Raji (cell line): ENCODE measurements around the gene NAV3.

ENCODE experiments used
- POLR2A ChIP-seq: IDR thresholded peaks from 2 replicates; pipeline ENCODE4 v1.6.1; 2011; ENCODE audit warnings: low read depth, low read length, control low read depth; ENCODE audit not compliant: insufficient read depth

The NAV3 gene

DNA sequence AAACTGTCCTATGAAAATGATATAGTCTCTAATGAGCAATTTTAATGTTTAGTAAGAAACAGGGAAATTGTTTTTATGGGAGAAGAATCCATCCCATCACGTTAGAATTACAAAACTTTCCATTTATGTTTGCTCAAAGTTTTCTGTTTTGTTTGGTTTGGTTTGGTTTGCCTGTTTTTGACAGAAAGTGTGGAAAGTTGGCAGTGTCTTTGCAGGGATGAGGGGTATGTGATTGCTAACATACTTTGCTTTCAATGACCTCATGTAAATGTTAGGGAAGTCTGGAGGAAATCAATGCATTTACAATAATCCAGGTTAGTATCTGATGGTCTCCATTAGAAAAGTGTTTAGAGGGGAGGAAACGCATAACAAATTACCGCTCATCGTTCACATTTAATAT lies 12.3 kb upstream of the NAV3 start:
- TF ChIP-seq POLR2A = no peak

DNA sequence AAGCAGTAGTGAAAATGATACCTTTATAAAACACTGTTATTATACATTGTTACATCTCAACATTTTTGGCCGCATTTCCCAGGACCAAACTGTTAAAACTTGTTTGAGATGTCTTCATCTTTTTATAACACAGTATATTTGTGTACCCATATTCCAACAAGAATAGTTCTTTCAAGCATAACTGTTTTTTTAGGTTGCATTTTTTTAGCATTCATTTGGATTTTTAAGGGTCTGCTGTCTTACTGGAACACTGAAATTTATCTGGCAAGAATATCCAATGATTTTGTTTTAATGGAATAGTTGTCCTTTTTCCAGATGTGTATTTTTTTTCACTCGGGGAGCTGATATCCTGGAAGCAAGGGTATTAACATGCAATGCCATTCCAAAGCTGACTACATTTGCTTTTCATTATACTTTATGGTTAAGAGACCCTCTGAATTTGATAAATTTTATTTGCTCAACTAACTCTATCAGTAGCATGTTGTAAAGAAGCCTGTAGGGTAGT lies 8.9 kb upstream of the NAV3 start:
- no peak for TF ChIP-seq POLR2A

DNA sequence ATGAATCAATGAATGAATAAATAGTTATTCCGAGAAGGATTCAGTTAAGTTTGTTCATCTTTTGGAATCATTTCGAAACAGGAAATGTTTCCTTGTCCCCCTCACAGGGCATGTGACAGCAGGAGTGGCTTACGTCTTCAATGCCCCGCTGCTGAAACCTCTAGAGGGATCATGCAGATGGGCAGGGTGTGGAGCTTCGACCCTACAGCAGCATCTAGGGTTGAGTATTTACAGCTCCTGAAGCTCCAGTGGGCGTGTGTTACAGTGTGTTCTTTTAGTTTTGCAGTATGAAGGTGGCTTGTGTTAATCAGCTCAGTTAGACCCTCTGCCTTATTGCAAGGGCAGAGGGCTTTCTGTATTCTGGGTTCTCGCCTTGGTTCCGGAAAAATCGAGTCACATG lies 2.6 kb downstream of the NAV3 start:
- no peak for TF ChIP-seq POLR2A

DNA sequence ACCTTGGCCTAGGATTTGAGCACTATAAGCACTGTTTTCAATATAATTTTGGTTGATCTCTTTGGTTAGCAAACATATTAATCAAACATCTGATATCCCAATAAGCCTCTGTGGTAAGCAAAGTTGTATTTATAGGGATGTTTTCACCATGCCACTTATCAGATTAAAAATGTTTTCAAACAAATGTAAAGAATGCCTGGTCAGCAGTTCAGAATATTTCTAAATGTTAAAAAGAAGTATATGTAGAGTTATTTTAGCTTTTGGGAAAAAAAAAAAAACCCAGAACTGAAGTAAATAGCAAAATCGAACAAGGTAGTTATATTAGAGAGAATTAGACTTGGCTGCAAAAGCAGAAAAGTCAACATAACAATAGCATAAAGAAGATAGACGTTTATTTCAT lies 3.9 kb downstream of the NAV3 start:
- no peak for TF ChIP-seq POLR2A

DNA sequence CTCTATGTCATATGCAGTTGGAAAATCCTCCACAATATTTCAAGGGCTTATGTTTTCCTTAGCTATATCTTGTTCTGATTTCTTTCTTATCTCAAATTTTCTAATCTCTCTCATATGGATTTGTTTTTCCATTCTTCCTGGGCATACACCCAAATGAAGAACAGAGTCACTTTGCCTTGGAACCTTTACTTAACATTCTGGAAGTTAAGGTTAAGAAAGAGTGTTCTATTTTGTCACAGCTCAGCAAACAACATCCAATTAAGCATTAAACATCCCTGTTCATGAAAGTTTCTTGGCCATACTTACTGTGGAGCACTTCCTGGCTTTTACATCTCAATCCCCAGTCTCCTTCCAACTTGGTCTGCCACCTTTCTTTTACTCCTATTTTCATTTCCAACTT lies 5.3 kb downstream of the NAV3 start:
- TF ChIP-seq POLR2A = no peak

DNA sequence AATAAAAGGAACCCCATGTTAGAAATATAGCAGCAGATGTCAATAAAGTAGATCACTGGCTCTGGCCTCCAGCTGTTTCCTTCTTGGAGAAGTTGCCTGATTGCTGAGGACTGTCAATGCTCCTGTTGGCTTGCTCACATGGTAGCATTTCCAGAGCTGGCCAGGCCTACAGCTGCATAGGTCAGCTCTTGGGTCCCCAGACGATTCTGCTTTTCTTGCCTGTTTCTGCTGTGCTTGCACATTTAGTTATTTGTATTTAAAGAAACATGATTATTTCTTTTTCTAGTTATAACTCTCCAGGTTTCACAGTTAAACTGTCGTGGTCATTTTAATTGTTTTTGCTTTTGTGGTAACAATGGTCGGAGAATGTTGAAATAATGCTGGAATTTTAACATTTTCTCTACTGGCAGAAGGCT lies 7.2 kb downstream of the NAV3 start:
- TF ChIP-seq POLR2A = no peak

DNA sequence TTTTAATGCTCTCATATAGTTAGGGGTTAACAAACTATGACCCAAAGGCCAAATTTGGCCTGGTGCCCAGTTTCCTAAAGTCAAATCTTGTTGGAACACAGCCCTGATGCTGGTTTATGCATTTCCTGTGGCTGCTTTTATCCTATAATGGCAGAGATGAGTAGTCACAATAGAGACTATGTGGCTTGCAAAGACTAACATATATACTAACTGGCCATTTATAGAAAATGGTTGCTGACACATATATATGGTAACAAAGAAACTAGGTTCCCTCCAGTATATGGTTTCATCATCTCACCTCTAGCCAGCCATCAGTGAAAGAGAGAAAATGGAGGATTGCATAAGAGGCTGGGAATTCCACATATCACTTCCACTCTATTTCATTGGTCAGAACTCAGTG lies 10.8 kb downstream of the NAV3 start:
- no peak for TF ChIP-seq POLR2A

DNA sequence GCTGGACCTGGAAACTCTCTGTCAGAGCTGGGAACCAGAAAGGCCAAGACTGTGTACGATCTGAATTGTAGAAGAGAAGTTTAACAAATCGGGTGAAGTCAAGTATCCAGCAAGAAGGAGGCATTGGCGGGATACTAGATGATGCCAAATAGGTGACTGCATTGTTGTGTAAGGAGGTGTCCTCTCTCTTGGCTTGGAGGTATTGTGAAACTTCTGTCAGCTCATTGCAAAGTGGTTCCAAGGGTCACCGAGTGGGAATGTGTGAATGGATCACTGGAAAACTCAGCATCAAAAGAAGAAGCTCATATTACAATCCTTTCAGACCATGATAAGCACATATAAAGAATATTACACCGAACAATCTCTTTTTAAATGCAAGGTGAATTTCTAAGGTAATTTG lies 11.7 kb downstream of the NAV3 start:
- no peak for TF ChIP-seq POLR2A

DNA sequence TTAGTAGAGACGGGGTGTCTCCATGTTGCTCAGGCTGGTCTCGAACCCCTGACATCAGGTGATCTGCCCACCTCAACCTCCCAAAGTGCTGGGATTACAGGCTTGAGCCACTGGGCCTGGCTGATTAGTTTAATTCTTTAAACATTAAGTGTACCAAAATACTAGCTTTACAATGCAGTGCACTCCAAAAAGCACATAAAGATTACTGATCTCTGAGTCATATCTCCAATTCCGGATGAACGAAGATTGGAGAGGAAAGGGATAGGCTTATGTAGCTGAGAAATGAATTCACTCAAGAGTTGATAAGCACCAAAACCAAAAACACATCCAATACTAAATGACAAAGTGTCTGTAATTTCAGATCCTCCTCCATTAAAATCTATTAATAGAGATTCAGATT lies 15.1 kb downstream of the NAV3 start:
- no peak for TF ChIP-seq POLR2A

DNA sequence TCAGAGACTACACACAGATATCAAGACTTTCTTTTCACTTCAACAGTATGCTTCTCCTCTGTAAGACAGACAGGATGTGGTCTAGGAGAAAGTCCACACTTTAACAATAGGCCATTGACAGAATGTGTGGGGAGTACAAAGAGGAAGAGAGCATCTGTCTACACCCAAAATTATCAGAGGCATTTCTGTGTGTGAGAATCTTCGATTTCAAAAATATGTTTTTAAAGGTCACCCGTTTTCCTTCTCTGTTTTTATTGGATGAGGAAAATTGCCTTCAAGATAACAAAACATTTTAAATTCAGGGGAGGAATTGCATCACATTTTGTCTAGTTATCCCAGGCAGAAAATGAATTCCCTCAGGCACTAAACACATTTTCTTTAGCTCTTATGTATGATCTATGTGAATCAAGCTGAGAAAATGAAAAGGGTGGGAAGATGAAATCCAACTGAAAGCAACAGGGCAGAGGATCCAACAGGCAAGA lies 16.4 kb downstream of the NAV3 start:
- TF ChIP-seq POLR2A = no peak

DNA sequence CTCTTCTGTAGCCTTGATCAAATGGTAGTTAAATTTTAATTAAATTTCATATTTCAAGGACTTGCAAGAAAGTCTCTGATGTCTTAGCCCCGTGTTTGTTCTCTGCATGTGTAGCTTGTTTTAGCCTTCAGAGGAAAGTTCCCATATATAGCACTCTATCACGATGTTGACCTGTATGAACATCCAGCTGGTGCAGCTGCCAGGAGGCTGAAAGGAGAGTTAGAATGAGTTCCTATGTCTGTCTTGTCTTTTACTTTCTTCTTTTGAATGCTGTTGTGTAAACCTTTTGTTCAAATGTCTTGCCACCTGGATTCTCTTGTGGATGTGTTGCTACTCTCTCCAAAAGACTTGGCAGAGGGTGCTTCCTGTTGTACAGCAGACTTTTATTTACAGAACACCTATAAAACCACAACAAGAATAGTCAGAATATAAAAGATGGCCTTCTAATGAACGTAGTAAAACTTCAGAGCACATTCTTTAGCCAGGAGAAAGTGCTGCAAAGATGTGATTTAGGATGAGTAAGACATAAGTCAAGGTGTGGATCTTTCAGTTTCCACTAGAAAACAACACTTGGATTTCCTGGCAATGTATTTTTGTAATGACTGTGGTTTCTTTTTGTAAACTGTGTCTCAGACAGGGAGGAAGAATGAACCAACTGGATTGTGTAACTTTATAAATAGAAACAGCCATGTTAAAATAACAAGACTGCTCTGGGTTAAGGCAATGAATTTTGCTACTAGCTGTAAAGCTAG lies 17.2 kb downstream of the NAV3 start:
- TF ChIP-seq POLR2A = no peak

DNA sequence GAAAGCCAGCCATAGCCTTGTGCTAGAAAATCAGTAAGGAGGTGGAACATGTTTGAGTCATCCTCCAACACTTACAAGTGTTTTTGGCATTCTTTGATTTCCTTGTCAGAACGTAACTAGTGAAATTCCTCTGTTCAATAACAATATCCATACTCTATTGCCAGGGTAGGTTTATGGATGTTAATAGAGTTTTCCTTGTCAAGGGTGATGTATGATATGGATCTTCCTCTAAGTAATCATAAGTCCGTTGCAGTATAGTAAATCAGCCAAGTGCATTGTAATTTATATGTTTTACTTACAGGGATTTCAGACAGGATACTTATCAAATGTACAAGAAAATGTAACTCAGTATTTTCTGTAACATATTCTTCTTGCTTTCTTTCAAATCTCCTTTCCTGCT lies 19.4 kb downstream of the NAV3 start:
- TF ChIP-seq POLR2A = no peak

DNA sequence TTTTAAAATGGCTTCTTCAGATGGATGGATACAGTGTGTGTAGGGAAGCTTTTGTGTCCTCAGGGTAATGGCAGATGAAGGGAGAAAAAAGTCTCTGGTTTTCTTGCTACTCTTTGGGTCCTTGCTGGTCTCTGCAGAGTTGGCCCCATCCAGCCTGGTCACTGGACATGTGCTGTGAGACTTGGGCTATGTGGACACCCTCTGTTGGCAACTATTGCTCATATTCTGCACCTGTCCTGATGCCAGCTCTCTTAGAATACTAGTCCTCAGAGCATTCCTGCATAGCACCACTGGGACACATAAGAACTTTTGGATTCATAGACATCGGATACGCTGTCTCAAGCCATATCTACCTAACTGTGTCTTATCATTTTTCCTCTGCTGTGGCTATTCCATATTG lies 20.0 kb downstream of the NAV3 start:
- no peak for TF ChIP-seq POLR2A

DNA sequence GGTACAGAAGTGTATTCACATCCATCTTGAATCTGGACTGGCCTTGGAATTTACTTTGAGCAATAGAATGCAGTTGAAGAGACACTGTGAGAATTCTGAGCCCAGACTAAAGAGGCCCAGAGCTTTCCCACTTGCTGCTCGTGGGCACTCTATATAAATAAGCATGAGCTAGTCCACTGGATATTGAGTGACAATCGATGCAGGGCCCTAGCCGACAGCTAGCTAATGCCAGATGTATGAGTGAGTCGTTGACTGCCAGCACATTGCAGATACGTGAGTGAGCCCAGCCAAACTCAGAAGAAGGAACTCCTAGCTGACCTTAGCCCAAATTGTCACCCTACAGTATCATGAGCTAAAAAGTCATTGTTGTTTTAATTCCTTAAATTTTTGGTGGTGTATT lies 24.9 kb downstream of the NAV3 start:
- no peak for TF ChIP-seq POLR2A

DNA sequence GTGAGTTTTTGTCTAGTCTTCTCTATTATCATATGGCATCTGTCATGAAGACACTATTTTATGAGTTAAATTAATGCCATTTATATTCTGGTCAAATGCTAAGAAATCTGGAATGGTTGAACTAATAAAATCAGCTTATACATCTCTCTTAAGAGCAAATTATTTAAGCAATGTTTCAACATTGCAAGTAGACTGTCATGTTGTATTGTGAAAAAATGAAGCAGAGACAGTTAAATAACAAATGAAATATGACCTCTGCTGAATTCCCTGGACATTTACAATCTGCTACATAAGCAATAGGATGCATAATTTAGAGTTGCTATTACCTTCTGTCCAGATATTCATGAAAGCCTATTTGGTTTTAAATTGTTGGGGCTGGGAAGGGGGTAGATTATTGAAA lies 30.6 kb downstream of the NAV3 start:
- no peak for TF ChIP-seq POLR2A

DNA sequence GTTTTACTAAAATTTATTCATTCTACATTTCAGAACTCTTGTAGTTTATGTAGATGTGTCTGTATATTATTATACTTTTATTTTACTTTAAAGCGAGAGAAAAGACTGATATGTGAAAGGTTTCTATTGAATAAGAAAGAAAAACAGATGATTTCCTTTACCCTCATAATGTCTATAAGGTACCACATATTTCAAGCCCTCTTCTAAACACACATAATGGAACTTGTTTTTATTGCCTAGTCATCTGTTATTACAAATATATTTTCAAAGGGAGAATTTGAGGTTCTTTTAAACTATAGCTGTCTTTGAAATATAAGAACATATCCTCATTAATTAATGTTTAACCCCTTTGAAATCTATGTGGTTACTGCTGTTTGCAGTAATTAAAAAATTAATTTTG lies 34.5 kb downstream of the NAV3 start:
- TF ChIP-seq POLR2A = no peak

DNA sequence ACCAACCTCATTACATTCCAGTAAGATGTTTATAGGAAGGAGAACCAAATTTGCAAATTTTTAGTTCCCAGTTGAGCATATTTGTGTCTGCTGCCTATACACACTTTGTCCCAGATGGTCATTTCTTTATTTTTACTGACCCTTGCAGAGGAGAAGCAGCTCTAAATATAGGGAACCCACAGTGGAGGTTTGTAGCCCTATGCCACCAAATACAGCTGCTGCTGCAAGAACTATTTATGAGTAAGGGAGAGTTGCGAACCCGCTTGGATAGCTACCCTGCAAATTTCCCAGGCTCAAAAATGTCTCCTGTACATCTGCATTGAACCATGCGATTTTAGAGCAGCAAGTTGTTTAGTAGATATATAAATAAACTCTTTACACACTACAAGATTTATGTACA lies 48.2 kb downstream of the NAV3 start:
- TF ChIP-seq POLR2A = no peak
